Fibroblast of skin of right quadriceps (primary cell): ENCODE measurements around the gene LRRFIP1.
A peak's percentile ranks its signal among the peaks of the same experiment; 100 is the strongest.

Experiments used
- DNase-seq: peaks from one replicate; pipeline ENCODE4 v3.0.0-alpha.2; 2013

LRRFIP1 gene

GRCh38 chr2:237642038-237642734, 14.8 kb downstream of the LRRFIP1 start:
- DNase-seq: no peak

- DNase-seq: no peak
These were observed 15.7 kb downstream of the LRRFIP1 start for GRCh38 chr2:237643066-237643465.

GRCh38 chr2:237643582-237644380, 16.4 kb downstream of the LRRFIP1 start:
- DNase-seq: no peak

GRCh38 chr2:237644381-237644703, 17.0 kb downstream of the LRRFIP1 start:
- DNase-seq: no peak

- no peak for DNase-seq
These were observed 17.9 kb downstream of the LRRFIP1 start for GRCh38 chr2:237645261-237645660.

- DNase-seq: no peak
These were observed 20.0 kb downstream of the LRRFIP1 start for GRCh38 chr2:237647176-237648015.

GRCh38 chr2:237648016-237648381, 20.6 kb downstream of the LRRFIP1 start:
- no peak for DNase-seq

GRCh38 chr2:237649541-237650454, 22.4 kb downstream of the LRRFIP1 start:
- no peak for DNase-seq

- DNase-seq: no peak
These were observed 23.1 kb downstream of the LRRFIP1 start for GRCh38 chr2:237650455-237650850.

GRCh38 chr2:237651761-237652160, 24.4 kb downstream of the LRRFIP1 start:
- no peak for DNase-seq

- DNase-seq: no peak
These were observed 24.8 kb downstream of the LRRFIP1 start for GRCh38 chr2:237652181-237652580.

- DNase-seq: no peak
These were observed 25.5 kb downstream of the LRRFIP1 start for GRCh38 chr2:237652854-237653253.

GRCh38 chr2:237653776-237654558, 26.6 kb downstream of the LRRFIP1 start:
- no peak for DNase-seq

- no peak for DNase-seq
These were observed 29.7 kb downstream of the LRRFIP1 start for GRCh38 chr2:237657063-237657462.

- DNase-seq: no peak
These were observed 33.1 kb downstream of the LRRFIP1 start for GRCh38 chr2:237660381-237660900.

- no peak for DNase-seq
These were observed 33.9 kb downstream of the LRRFIP1 start for GRCh38 chr2:237661270-237661669.

GRCh38 chr2:237661799-237662328, 34.5 kb downstream of the LRRFIP1 start:
- DNase-seq: no peak

GRCh38 chr2:237662671-237663093, 35.3 kb downstream of the LRRFIP1 start:
- peak; percentile 88 for DNase-seq

- DNase-seq: no peak
These were observed 36.2 kb downstream of the LRRFIP1 start for GRCh38 chr2:237663517-237664110.

GRCh38 chr2:237664151-237664550, 36.8 kb downstream of the LRRFIP1 start:
- DNase-seq: no peak

- DNase-seq: no peak
These were observed 38.3 kb downstream of the LRRFIP1 start for GRCh38 chr2:237665713-237666143.
